ENCODE results near the gene SELP.

SELP gene

DNA sequence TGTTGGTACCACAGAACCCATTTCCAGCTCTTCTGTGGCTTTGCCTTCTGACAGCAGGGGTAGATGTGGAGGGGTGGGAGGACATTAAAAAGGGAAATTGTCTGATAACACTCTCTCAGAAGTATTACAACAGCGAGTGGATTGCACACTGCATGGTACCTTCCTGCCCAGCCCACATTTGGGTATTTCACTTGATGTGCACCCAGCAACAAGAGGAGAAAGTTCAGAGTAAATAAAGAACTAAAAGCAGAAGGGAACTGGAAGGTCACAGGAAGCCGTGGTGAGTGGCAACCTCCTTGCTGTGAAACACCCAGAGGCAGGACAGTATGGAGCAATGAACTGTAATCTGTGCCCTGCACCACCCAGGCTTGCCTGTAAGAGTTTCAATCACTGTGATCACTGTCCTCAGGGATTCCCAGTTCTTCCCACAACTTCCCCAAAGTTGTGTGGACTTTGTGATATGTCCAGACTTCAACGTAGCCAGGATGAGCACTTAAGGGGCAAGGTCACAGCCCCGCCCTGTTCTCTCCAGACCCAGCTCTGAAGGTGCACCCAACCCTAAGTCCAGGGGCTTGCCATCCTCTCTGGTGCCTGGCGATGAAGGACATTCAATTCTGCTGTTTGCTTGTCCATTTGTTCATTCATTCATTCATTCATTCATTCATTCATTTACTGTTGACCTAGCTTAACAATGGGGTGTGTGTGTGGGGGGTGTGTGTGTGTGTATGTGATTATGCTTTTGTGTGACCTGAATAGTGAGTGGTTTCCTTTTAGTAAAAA is 25.0 kb downstream of the SELP start:
- H3K36me3 ChIP-seq: no peaks in the 10 kb centered on the region
- peaks cover 0 to 17% (median 0%) of the 10 kb centered on the region in 11 experiments; a peak in 5 of 22 replicates for H3K9me3 ChIP-seq (replicated peaks in 1 of 11)
- H3K27me3 ChIP-seq: no peaks in the 10 kb centered on the region
- H3K4me3 ChIP-seq: no peak overlapping the region
- TF ChIP-seq Cebpa-rat (IDR thresholded peaks at IDR 0.05): peak; percentile 14 to 98 (median 92); a peak in 19 of 22 replicates
- peak overlapping the region in 5 of 11 experiments; percentile 22 to 68 (median 60); a peak in 9 of 22 replicates for H3K9ac ChIP-seq
- H4K20me1 ChIP-seq: no peaks in the 10 kb centered on the region
- H3K27ac ChIP-seq: peak overlapping the region in 8 of 11 experiments; percentile 40 to 86 (median 74); a peak in 14 of 22 replicates
- peak overlapping the region; percentile 0 to 72 (median 55); a peak in 17 of 22 replicates for H3K4me2 ChIP-seq
- H3K4me1 ChIP-seq: peaks cover 6 to 63% (median 38%) of the 10 kb centered on the region in 10 experiments; a peak in 18 of 20 replicates

DNA sequence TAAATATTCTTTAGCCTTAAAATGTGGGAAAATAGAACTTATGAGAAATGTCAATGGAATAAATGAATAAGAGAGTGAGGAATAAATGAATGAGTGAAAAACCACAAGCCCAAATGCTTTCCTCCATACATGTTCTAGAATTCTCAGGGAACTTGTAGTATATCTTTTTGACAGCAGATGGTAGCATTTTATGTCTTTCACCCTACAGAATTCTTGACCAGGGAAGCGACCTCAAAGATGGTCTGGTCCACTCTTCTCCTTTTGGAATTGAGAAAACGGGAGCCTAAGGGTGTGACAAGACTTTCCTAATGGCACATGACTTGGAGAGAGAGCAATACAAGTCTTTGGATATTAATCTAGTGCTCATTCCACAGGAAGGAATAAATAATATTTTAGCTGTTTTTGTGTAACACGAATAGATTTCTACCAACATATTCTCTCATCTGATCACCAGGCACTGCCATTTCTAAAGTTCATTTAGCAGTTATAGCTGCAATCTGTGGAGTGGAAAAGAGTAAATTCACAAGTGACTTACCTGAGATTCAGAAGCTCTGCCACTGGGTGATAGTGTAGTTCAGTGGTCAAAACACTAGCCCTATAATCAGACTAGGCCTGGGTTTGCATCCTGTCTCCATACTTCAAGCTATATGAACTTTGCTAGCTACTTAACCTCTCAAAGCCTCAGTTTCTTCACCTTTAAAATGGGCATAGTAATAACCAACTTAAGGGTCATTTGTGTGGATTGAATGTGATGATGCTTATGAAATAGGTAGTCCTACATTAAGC is 28.6 kb downstream of the SELP start:
- H3K9me3 ChIP-seq (replicated peaks in 1 of 11): peaks cover 0 to 13% (median 0%) of the 10 kb centered on the region in 11 experiments; a peak in 5 of 22 replicates
- peak overlapping the region in 1 of 11 experiments; percentile 58; a peak in 2 of 22 replicates for H3K27ac ChIP-seq
- H3K9ac ChIP-seq: no peak overlapping the region
- no peaks in the 10 kb centered on the region for H3K36me3 ChIP-seq
- no peaks in the 10 kb centered on the region for H3K27me3 ChIP-seq
- H4K20me1 ChIP-seq: no peaks in the 10 kb centered on the region
- peak overlapping the region in 2 of 11 experiments; percentile 21 to 60; a peak in 4 of 22 replicates for H3K4me2 ChIP-seq
- no peak for TF ChIP-seq Cebpa-rat (IDR thresholded peaks at IDR 0.05)
- H3K4me1 ChIP-seq: peaks cover 6 to 50% (median 38%) of the 10 kb centered on the region in 10 experiments; a peak in 18 of 20 replicates
- no peak overlapping the region for H3K4me3 ChIP-seq

DNA sequence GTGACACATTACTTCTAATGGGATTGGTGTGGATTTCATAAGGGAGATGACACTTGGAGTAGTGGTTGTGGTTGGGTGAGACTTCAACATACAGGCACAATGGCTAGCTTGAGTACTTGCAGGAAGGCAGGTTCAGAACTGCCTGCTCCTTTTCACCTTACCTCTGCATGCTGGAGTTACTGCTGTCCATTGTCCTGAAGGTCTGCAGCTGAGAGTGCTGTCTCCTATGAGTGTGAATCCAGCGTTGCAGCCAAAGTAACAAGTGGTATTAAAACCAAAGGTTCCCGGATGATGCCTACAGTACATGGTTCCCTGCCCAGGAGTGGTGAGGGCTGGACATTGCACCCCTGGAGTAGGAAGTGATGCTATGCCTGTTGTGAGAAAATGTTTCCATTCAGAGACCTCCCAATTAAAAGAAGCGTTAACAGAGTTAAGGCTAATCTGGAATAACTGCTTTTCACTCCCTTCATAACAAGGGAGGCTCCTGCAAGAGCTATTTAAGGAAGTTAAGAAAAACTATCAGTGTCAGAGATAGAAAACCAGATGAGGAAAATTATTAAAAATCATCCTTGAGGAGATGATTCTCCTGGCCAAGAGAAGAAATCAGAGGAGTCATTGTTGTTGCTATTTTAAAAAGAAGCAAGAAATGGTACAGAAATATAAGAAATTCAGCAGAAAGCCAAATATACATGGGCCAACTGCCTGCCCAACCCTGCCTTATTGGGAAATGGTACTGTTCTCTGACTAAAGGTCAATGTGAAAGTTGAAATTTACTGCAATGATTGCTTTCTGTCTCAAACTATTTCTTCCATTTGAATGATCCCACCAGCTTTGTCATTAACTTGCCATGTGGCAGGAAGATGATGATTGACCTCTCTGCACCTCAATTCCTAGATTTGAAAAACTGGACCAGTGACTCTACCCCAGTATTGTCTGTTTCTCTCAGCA is 33.9 kb downstream of the SELP start:
- Histone ChIP-seq H3K4me3 (no peak overlapping the region), H3K27me3 (no peaks in the 10 kb centered on the region), H4K20me1 (no peaks in the 10 kb centered on the region), H3K36me3 (no peaks in the 10 kb centered on the region), H3K9me3 (replicated peaks in 1 of 11) (no peaks in the 10 kb centered on the region), H3K9ac (no peak overlapping the region), H3K4me1 (no peaks in the 10 kb centered on the region), H3K4me2 (no peak overlapping the region), H3K27ac (no peak overlapping the region)
- TF ChIP-seq Cebpa-rat (IDR thresholded peaks at IDR 0.05): no peak

DNA sequence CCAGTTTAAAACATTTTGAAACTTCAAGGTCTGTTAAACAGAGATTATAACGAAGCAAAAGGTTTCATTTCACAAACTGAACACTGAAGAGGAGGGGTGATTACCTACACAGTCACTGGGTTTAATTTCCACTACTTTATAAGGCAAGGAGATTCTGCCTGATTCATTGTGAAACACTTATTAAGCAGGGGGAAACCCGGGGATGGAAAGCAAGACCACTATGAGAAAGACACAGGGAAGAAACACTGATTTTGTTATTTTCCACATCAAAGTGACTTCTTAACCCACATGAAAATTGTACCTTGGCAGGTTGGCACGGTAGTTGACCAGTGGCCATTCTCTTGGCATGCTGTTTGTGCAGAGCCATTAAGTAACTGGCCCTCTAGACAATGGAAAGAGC is 35.5 kb downstream of the SELP start:
- H3K4me3 ChIP-seq: no peak overlapping the region
- H3K27ac ChIP-seq: no peak overlapping the region

GRCh38 chr1:169590932-169591331 is 39.0 kb downstream of the SELP start:
- Histone ChIP-seq H3K9ac (no peak overlapping the region), H3K27me3 (no peaks in the 10 kb centered on the region), H3K36me3 (no peaks in the 10 kb centered on the region), H3K4me3 (no peak overlapping the region), H4K20me1 (no peaks in the 10 kb centered on the region), H3K9me3 (replicated peaks in 1 of 11) (no peaks in the 10 kb centered on the region), H3K4me1 (peaks cover 0 to 9% (median 0%) of the 10 kb centered on the region in 10 experiments; a peak in 6 of 20 replicates), H3K4me2 (no peak overlapping the region), H3K27ac (no peak overlapping the region)
- no peak for TF ChIP-seq Cebpa-rat (IDR thresholded peaks at IDR 0.05)

More for the DNA sequence above, 35.5 kb downstream of the SELP start:
- Histone ChIP-seq H3K9me3 (replicated peaks in 1 of 11) (no peaks in the 10 kb centered on the region), H3K27me3 (no peaks in the 10 kb centered on the region), H3K36me3 (no peaks in the 10 kb centered on the region), H3K9ac (no peak overlapping the region), H4K20me1 (no peaks in the 10 kb centered on the region), H3K4me1 (no peaks in the 10 kb centered on the region), H3K4me2 (no peak overlapping the region)
- TF ChIP-seq Cebpa-rat (IDR thresholded peaks at IDR 0.05): no peak

DNA sequence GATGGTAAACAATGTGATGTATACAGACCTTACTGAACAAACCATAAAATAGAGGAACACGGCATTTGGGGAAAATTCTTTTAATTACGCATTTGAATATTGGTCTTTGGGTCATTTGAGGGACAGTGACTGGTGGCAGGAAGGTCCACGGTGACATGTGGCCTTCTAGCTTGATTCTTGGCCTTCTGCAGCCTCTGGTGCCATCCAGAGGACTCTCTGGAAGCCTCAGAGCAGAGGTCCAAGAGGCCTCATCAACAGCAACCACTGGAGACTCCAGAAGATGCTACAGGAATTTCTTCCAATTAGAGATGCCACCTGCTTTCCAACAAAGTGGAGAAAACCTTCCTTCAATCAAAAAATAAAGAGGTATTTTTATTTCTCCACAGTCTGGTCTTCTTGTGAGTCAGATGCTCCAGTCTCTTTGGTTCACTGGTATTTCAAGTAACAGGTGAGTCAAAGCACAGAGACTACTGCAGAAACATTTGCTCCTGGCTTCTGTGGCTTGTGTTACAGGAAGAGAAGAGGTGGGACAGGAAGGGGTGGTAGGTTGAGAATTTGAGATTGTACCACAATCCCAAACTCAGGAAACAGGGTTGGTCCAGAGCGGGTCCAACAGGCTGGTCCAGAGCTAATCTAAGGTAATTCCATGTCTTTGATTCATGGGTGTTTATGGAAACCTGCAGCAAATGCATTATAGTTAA is 41.0 kb downstream of the SELP start:
- H3K9ac ChIP-seq: no peak overlapping the region
- no peak overlapping the region for H3K4me3 ChIP-seq
- no peaks in the 10 kb centered on the region for H4K20me1 ChIP-seq
- no peaks in the 10 kb centered on the region for H3K9me3 ChIP-seq (replicated peaks in 1 of 11)
- H3K27ac ChIP-seq: no peak overlapping the region
- TF ChIP-seq Cebpa-rat (IDR thresholded peaks at IDR 0.05): no peak
- H3K27me3 ChIP-seq: no peaks in the 10 kb centered on the region
- peaks cover 0 to 23% (median 0%) of the 10 kb centered on the region in 10 experiments; a peak in 9 of 20 replicates for H3K4me1 ChIP-seq
- H3K36me3 ChIP-seq: no peaks in the 10 kb centered on the region
- no peak overlapping the region for H3K4me2 ChIP-seq

DNA sequence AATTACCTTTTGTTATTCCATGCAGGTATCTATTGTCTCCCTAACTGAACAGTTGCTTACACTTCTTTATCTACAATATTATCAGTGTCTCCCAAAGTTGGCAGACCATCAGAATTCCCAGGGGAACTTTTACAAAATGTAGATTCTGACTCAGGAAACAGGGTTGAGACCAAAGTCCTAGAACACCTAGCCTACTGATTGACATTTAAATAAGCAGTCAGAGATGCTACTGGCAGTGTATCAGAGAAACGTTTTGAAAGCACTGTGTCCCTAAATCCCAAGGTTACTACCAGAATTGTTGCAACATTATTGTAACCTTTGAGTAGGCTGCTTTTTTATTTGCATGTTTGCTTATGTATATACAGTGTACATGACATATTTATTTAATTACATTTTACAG is 41.8 kb downstream of the SELP start:
- TF ChIP-seq Cebpa-rat (IDR thresholded peaks at IDR 0.05): no peak

More for the DNA sequence above, 41.8 kb downstream of the SELP start:
- Histone ChIP-seq H3K27me3 (no peaks in the 10 kb centered on the region), H3K4me3 (no peak overlapping the region), H4K20me1 (no peaks in the 10 kb centered on the region), H3K9ac (no peak overlapping the region), H3K36me3 (no peaks in the 10 kb centered on the region), H3K9me3 (replicated peaks in 1 of 11) (no peaks in the 10 kb centered on the region), H3K4me2 (no peak overlapping the region), H3K4me1 (peaks cover 0 to 23% (median 0%) of the 10 kb centered on the region in 10 experiments; a peak in 9 of 20 replicates), H3K27ac (no peak overlapping the region)

All from BLaER1 treated with 17β-estradiol and CSF1 and Interleukin-3, amounts not matched to agents 10 nM and 100 nM (cell line).